ENCODE measurements around the gene KLRK1.
"Not testable (repeated sequence)": the region's sequence is repeated elsewhere in the genome, so short reads cannot be mapped to it uniquely, and the experiment has no call there.

The KLRK1 gene

DNA sequence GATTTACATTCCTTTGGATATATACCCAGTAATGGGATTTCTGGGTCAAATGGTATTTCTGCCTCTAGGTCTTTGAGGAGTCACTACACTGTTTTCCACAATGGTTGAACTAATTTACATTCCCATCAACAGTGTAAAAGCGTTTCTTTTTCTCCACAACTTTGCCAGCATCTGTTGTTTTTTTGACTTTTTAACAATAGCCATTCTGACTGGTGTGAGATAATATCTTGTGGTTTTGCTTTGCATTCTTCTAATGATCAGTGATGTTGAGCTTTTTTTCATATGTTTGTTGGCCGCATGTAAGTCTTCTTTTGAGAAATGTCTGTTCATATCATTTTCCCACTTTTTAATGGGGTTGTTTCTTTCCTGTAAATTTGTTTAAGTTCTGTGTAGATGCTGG lies 48.9 kb downstream of the KLRK1 start:
- not testable (repeated sequence) for H3K27ac ChIP-seq (ENCODE audit: low read length); H3K4me3 ChIP-seq (ENCODE audit: low read length); H3K4me1 ChIP-seq (ENCODE audit: control insufficient read depth, insufficient read depth, low read length); H3K9me3 ChIP-seq (ENCODE audit: control insufficient read depth, insufficient read depth, low read length); H3K36me3 ChIP-seq (ENCODE audit: control insufficient read depth, insufficient read depth, low read length); H3K27me3 ChIP-seq (ENCODE audit: control insufficient read depth, insufficient read depth, low read length); DNase-seq (ENCODE audit: low read depth, low spot score)
- WGBS (ENCODE audit: insufficient coverage, insufficient read length): no CpG with 5 or more reads among the region's 2 CpGs

- no peak for DNase-seq (ENCODE audit: low read depth, low spot score)
- H3K4me3 ChIP-seq (ENCODE audit: low read length): no peak overlapping the region
- no CpG with 5 or more reads among the region's 9 CpGs for WGBS (ENCODE audit: insufficient coverage, insufficient read length)
- H3K9me3 ChIP-seq (ENCODE audit: control insufficient read depth, insufficient read depth, low read length): no peaks in the 10 kb centered on the region
- 0 out of 2 replicates have a peak, but pooled peaks cover 2% of the 10 kb centered on the region for H3K36me3 ChIP-seq (ENCODE audit: control insufficient read depth, insufficient read depth, low read length)
- 0 out of 2 replicates have a peak, but pooled peaks cover 2% of the 10 kb centered on the region for H3K4me1 ChIP-seq (ENCODE audit: control insufficient read depth, insufficient read depth, low read length)
- no peaks in the 10 kb centered on the region for H3K27me3 ChIP-seq (ENCODE audit: control insufficient read depth, insufficient read depth, low read length)
- no peak overlapping the region for H3K27ac ChIP-seq (ENCODE audit: low read length)
Observed at GRCh38 chr12:10339053-10339840, 50.6 kb downstream of the KLRK1 start.

DNA sequence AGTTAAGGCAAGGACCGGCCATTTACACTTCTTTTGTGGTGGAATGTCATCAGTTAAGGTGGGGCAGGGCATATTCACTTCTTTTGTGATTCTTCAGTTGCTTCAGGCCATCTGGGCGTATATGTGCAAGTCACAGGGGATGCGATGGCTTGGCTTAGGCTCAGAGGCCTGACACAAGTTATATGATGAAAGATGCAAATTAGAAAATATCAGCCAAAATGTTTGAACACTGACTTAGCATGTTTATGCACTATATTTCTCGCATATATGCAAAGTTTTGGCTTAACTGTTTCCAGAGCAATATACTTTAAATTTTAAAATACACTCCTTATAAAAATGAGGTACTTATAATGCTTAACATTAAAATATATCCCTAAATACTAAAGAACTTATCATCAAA lies 51.4 kb downstream of the KLRK1 start:
- H3K4me1 ChIP-seq (ENCODE audit: control insufficient read depth, insufficient read depth, low read length); H3K4me3 ChIP-seq (ENCODE audit: low read length); H3K27ac ChIP-seq (ENCODE audit: low read length); H3K9me3 ChIP-seq (ENCODE audit: control insufficient read depth, insufficient read depth, low read length); H3K36me3 ChIP-seq (ENCODE audit: control insufficient read depth, insufficient read depth, low read length); H3K27me3 ChIP-seq (ENCODE audit: control insufficient read depth, insufficient read depth, low read length); DNase-seq (ENCODE audit: low read depth, low spot score): not testable (repeated sequence)
- WGBS (ENCODE audit: insufficient coverage, insufficient read length): no CpG with 5 or more reads among the region's 4 CpGs

DNA sequence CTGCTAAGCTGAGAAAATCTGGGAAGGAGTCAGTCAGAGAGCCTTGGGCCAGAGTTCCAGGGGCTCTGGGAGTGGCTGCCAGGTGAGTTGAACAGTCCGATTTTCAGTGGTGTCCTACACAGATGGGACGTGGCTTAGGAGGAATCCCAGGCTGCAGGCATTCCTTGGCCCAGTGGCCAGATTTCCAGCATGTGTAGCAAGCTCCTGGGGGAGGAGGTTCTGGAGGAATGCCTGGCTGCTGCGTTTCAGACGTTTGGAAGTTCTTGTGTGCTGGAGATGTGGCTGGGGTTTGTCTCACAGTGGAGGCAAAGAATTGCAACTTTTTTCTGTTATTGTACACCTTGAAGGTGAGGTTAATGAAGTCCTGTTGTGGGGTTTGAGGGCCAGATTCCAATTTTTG lies 53.6 kb downstream of the KLRK1 start:
- not testable (repeated sequence) for H3K4me1 ChIP-seq (ENCODE audit: control insufficient read depth, insufficient read depth, low read length); H3K27ac ChIP-seq (ENCODE audit: low read length); H3K9me3 ChIP-seq (ENCODE audit: control insufficient read depth, insufficient read depth, low read length); DNase-seq (ENCODE audit: low read depth, low spot score); H3K4me3 ChIP-seq (ENCODE audit: low read length); H3K36me3 ChIP-seq (ENCODE audit: control insufficient read depth, insufficient read depth, low read length); H3K27me3 ChIP-seq (ENCODE audit: control insufficient read depth, insufficient read depth, low read length)
- no CpG with 5 or more reads among the region's 4 CpGs for WGBS (ENCODE audit: insufficient coverage, insufficient read length)

- Histone ChIP-seq H3K4me3 (ENCODE audit: low read length) (no peak overlapping the region), H3K36me3 (ENCODE audit: control insufficient read depth, insufficient read depth, low read length) (no peaks in the 10 kb centered on the region), H3K27me3 (ENCODE audit: control insufficient read depth, insufficient read depth, low read length) (no peaks in the 10 kb centered on the region), H3K9me3 (ENCODE audit: control insufficient read depth, insufficient read depth, low read length) (no peaks in the 10 kb centered on the region), H3K4me1 (ENCODE audit: control insufficient read depth, insufficient read depth, low read length) (no peaks in the 10 kb centered on the region), H3K27ac (ENCODE audit: low read length) (no peak overlapping the region)
- no peak for DNase-seq (ENCODE audit: low read depth, low spot score)
- WGBS (ENCODE audit: insufficient coverage, insufficient read length): no CpG with 5 or more reads among the region's 2 CpGs
Observed at GRCh38 chr12:10331642-10332239, 58.1 kb downstream of the KLRK1 start.

DNA sequence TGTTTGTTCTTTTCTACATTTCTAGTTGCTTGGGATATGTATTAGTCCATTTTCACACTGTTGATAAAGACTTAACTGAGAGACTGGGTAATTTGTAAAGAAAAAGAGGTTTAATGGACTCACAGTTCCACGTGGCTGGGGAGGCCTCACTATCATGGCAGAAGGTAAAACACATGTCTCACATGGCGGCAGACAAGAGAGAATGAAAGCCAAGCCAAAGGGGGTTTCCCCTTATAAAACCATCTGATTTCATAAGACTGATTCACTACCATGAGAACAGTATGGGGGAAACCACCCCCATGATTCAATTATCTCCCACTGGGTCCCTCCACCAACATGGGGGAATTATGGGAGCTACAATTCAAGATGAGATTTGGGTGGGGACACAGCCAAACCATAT lies 61.1 kb downstream of the KLRK1 start:
- no CpG with 5 or more reads among the region's 2 CpGs for WGBS (ENCODE audit: insufficient coverage, insufficient read length)
- not testable (repeated sequence) for DNase-seq (ENCODE audit: low read depth, low spot score); H3K9me3 ChIP-seq (ENCODE audit: control insufficient read depth, insufficient read depth, low read length); H3K27ac ChIP-seq (ENCODE audit: low read length); H3K27me3 ChIP-seq (ENCODE audit: control insufficient read depth, insufficient read depth, low read length); H3K4me1 ChIP-seq (ENCODE audit: control insufficient read depth, insufficient read depth, low read length); H3K4me3 ChIP-seq (ENCODE audit: low read length); H3K36me3 ChIP-seq (ENCODE audit: control insufficient read depth, insufficient read depth, low read length)
